ENCODE measurements around the gene ERF.

Gene ERF

DNA sequence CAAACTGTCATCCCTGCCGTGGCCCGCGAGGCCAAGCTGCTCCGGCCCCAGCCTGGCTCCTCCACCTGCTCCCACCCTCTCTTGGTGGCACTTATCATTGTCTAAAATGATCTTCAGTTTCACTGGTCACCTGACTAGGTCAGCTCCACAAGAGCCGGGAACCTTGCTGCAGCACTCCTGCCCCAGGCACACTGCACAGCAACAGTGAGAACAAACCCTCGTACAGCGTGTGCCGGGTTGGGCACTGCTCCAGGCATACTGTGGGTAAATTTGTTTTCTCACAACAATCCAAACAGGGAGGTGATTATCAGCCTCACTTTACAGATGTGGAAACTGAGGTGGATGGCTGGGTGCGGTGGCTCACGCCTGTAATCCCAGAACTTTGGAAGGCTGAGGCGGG is 46.3 kb downstream of the ERF start:
- TF ChIP-seq, protein P1, sequence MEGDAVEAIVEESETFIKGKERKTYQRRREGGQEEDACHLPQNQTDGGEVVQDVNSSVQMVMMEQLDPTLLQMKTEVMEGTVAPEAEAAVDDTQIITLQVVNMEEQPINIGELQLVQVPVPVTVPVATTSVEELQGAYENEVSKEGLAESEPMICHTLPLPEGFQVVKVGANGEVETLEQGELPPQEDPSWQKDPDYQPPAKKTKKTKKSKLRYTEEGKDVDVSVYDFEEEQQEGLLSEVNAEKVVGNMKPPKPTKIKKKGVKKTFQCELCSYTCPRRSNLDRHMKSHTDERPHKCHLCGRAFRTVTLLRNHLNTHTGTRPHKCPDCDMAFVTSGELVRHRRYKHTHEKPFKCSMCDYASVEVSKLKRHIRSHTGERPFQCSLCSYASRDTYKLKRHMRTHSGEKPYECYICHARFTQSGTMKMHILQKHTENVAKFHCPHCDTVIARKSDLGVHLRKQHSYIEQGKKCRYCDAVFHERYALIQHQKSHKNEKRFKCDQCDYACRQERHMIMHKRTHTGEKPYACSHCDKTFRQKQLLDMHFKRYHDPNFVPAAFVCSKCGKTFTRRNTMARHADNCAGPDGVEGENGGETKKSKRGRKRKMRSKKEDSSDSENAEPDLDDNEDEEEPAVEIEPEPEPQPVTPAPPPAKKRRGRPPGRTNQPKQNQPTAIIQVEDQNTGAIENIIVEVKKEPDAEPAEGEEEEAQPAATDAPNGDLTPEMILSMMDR (IDR thresholded peaks at IDR 0.05; ENCODE audit: extremely low read depth, missing control alignments) = no peak
- DNase-seq (ENCODE audit: low spot score) = no peak

DNA sequence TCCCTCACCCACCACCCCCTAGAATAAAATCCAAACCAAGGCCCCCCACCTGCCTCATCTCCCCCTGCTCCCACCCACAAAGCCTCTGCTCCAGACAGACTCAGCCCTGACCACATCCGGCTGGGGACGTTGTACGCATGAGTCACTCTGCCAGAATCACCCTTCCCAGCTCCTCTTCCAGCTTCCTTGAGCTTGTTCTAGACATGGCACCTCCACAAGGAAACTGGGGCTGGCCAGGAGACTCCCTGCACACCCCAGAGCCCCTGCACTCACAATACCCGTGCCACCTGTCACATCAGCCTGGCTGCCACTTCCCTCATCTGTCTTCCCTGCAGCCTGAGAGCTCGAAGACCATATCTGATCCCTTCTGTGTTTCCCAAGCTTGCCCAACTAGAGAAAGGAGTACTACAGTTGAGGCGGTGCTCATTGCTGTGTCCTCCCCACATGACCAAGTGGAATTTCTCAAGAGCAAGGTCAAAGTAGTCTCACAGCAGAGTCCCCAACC is 47.1 kb downstream of the ERF start:
- DNase-seq (ENCODE audit: low spot score) = no peak
- TF ChIP-seq, protein P1 (IDR thresholded peaks at IDR 0.05; ENCODE audit: extremely low read depth, missing control alignments) = no peak

DNA sequence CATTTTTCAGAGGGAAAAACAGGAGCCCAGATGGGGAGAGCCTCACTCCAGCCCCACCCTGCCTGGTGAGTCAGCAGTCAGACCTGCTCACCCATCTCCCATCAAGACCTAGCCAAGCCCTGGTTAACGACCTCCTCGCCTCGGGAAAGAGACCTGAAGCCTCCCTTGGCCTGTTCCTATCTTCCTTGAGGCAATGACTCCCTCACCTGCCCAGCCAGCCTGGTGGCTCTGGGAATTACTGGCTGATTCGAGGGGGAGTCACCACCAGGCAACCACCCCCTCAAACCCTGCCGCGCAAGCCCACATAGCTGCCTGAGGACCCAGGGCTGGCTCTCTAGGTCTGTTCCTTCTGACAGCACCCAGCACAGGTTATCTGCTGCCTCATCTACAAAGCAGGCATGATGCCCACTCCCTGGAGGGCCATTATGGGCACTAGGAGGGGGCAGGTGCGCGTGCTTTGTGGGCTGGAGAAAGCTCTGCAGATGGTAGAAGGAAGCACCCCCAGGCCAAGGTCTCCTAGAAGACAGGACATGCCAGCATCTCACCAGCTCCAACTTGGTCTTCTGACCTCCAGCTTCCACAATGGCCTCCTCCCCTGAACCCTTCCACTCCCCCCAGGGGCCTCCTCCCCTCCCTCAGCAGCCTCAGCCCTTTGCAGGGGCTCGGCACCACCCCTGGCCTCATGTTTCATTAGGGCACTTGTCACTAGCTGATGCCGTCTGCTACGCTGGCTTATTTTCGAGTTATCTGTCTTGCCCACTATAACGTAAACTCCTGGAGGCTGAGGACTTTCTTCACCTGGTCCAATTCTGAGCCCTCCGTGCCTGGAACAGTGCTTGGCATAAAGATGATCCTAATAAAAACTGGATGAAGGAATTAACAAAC is 47.8 kb downstream of the ERF start:
- TF ChIP-seq, protein P1 (IDR thresholded peaks at IDR 0.05; ENCODE audit: extremely low read depth, missing control alignments) = no peak

DNA sequence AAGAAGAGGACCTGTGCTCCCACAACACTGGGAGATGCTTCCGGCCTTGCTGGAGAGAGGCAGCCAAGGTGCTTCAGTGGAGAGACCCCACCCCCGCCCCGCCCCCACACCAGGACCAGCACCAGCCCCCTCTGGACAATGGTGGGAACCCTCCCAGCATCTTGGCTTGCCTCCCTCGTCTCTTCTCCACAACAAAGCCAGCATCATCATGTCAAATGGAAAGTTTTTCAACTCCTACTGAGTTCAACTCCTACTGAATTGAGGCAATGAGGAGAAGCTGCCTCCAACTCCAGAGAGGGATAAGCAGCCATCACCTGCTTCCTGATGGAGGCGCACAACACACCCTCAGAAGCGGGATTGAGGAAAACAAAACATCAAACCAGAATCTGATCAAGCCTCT is 50.3 kb downstream of the ERF start:
- no peak for DNase-seq (ENCODE audit: low spot score)

More for the DNA sequence above, 47.8 kb downstream of the ERF start:
- DNase-seq (ENCODE audit: low spot score) = no peak

DNA sequence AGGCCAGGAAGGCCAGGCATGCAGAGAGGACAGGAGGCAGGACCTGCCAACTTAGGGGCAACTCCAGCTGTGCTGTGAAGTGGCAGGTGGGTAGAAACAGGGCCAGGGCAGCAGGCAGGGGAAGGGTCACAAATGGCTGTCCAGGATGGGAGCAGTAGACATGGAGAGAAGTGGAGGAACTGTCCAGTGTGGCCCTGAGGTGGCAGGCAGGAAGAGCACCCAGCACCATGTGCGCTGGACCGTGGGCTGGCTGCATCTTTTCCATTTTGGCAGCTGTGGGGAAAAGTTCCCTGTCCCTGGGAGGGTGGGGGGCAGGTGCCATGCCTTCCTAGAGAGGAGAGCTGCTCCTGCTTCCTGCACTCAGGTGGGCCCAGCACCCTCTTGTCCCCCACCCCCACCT is 51.2 kb downstream of the ERF start:
- TF ChIP-seq, protein P1 (IDR thresholded peaks at IDR 0.05; ENCODE audit: extremely low read depth, missing control alignments) = no peak

More for the DNA sequence above, 50.3 kb downstream of the ERF start:
- TF ChIP-seq, protein P1 (IDR thresholded peaks at IDR 0.05; ENCODE audit: extremely low read depth, missing control alignments) = no peak

DNA sequence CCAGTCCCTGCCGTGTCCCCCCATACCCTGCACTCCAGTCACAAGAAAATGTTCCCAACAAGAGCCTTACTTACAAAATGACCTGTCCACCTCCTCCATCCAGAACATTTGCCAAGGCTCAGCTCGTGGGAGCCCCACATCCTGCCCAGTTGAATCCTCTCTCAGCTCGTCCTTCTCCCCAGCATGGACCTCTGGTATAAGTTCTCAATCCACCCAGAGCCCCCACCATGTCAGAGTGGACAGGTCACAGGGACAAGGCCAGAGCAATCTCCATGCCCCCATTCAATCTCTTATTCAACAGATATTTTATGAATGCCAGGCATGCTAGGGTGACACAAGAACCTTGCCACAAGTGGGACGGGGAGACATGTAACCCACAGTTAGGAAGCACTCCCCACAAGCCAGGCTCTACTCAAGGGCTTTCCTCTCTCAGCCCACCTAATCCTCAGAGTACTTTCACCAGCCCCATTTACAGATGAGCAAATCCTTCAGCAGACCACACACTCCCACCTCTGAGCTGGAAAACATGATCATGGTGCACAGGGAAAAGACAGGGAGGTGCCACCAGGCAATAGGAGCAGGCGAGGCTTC is 52.5 kb downstream of the ERF start:
- TF ChIP-seq, protein P1 (IDR thresholded peaks at IDR 0.05; ENCODE audit: extremely low read depth, missing control alignments) = no peak
- no peak for DNase-seq (ENCODE audit: low spot score)

More for the DNA sequence above, 51.2 kb downstream of the ERF start:
- no peak for DNase-seq (ENCODE audit: low spot score)

All from GM20000 (cell line).